GM10248 (cell line): ENCODE measurements around the gene GALNT2.

Source experiments
- CTCF ChIA-PET: fragments of 300-600 bp; sonication (Branson Sonifier 250); formaldehyde crosslinking; extraction: SDS; loops from one replicate; lab custom pipeline; 2021; ENCODE audit warnings: antibody characterized with exemption; lab: Yijun Ruan, JAX
- POLR2A ChIA-PET: fragments of 350-650 bp; sonication (Branson Sonifier 250); formaldehyde crosslinking; extraction: SDS; loops from one replicate; lab custom pipeline; 2020; ENCODE audit warnings: antibody characterized with exemption; lab: Yijun Ruan, JAX
- DNase-seq: peaks from one replicate; pipeline ENCODE4 v3.0.0; 2012; ENCODE audit errors: extremely low spot score
- TF ChIP-seq, protein P1 (sequence below): IDR thresholded peaks from 2 replicates; pipeline ENCODE4 v1.5.1; 2012; ENCODE audit warnings: mild to moderate bottlenecking, low read depth; ENCODE audit errors: extremely low read depth, missing control alignments, control extremely low read depth

Gene GALNT2

DNA sequence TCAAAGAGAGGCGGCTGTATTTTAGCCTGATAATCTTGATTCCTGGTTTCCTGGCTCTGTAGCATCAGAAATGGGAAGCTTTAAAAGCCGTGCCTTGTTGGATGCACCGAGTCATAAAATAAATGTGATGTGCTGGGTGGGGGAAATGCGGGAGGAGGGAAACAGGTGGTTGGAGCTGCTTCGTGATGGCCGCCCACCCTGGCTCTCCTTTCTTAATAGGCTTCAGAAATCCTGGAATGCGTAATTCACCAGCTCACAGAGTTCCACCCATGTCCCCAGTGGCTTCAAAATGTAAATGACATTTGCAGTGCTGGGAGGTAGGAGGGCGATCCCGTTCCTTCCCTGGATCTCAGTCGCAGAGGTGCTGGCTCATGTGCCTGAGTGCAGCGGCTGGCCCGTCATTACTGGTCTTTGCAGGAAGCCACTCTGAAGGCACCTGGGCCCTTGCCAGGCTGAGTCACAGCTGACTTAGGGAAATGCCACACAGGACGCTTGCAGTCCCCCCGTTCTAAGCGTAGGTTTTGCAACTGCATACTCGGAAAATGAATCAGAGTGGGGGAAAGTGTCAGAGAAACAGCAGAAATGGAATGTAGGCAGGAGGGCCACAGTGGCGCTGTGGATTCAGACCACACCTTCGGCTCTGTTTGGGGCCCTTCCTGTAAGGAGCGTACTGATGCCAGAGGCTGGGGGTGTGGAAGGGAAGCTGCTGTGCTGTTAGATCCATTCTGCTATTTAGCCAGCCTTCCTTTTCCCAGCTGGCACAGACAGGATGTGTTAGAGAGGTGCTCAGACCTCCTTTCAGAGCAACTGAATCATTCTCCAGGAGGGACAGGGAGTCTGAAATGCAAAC is 37.6 kb downstream of the GALNT2 start:
- peak; percentile 69 for DNase-seq
- CTCF ChIA-PET, result interaction anchor here (0.9 to 14.0 kb wide), 7 partner anchors 10 to 443 kb away, joined by 3 to 138 read pairs (median 4); no protein-coding TSS in a partner anchor
- POLR2A ChIA-PET, result interaction anchor here (1.4 kb wide), 1 partner anchor 19 kb away, joined by 4 read pairs; no protein-coding TSS in a partner anchor
- TF ChIP-seq, protein P1, sequence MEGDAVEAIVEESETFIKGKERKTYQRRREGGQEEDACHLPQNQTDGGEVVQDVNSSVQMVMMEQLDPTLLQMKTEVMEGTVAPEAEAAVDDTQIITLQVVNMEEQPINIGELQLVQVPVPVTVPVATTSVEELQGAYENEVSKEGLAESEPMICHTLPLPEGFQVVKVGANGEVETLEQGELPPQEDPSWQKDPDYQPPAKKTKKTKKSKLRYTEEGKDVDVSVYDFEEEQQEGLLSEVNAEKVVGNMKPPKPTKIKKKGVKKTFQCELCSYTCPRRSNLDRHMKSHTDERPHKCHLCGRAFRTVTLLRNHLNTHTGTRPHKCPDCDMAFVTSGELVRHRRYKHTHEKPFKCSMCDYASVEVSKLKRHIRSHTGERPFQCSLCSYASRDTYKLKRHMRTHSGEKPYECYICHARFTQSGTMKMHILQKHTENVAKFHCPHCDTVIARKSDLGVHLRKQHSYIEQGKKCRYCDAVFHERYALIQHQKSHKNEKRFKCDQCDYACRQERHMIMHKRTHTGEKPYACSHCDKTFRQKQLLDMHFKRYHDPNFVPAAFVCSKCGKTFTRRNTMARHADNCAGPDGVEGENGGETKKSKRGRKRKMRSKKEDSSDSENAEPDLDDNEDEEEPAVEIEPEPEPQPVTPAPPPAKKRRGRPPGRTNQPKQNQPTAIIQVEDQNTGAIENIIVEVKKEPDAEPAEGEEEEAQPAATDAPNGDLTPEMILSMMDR, result no peak

GRCh38 chr1:230105245-230105753 is 38.3 kb downstream of the GALNT2 start:
- TF ChIP-seq, protein P1, result no peak
- CTCF ChIA-PET, result interaction anchor here (1.1 to 14.0 kb wide), 4 partner anchors 9 to 256 kb away, joined by 3 to 138 read pairs (median 5); no protein-coding TSS in a partner anchor

DNA sequence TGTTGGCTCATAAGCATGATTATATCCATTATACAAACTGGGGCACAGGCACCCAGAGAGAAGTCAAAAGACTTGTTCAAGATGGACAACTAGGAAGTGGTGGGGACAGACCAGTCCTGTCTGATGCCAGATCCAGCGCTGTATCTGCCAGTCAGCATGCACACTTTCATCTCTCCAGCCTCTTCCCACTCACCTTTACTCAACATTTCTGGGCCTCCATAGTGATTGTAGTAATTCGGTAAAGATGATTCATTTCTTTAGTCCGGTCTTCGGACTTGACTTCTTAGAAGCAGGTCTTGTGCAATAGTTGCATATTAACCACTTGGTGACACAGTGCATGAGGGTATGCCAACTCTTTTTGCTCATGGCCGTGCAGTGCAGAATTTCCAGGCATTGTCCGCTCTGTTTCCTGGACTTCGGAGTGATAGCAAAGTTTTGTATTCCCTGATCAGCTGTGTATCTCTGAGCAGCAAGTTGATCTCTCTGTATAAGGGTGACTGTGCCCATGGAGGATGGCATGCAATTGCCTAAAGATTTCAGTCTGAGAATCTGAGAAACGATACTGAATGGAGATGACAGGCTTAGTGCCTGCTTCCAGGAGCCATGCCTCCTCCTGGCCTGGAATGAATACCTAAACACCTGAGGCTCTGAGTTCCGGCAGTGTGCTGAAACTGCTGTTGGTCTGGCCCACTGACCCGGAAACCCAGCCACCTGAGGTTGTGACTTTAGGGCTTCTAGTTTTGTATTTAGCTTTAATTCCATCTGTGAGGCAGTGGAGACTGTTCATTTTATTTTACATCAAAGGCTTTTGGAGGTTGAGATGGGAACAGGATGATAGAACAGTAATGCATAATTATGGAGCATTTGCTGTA is 39.0 kb downstream of the GALNT2 start:
- DNase-seq, result peak; percentile 64
- POLR2A ChIA-PET, result no interaction called here
- TF ChIP-seq, protein P1, result no peak
- CTCF ChIA-PET, result interaction anchor here (1.1 to 14.0 kb wide), 2 partner anchors 17 to 32 kb away, joined by 3 to 138 read pairs; no protein-coding TSS in a partner anchor

More at GRCh38 chr1:230105245-230105753, 38.3 kb downstream of the GALNT2 start:
- no peak for DNase-seq
- POLR2A ChIA-PET, result interaction anchor here (1.4 kb wide), 1 partner anchor 18 kb away, joined by 4 read pairs; no protein-coding TSS in a partner anchor

- TF ChIP-seq, protein P1, result no peak
- CTCF ChIA-PET, result interaction anchor here (0.9 to 14.0 kb wide), 4 partner anchors 9 to 18 kb away, joined by 3 to 138 read pairs (median 3); no protein-coding TSS in a partner anchor
- POLR2A ChIA-PET, result no interaction called here
- DNase-seq, result no peak
Measured at GRCh38 chr1:230107941-230108340, 40.9 kb downstream of the GALNT2 start.

DNA sequence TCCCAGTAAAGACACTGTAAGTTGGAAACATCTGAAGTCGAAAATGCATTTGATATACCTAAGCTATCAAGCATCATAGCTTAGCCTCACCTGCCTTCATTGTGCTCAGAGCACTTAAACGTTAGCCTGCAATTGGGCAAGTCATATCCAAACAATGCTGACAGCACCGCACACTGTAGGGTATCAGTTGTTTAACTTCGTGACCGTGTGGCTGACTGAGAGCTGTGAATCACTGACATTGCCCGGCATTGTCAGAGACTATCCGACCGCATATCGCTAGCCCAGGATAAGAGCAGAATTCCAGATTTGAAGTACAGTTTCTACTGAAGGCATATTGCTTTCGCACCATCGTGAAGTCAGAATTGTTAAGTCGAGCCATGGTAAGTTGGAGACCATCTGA is 41.5 kb downstream of the GALNT2 start:
- ChIA-PET POLR2A (no interaction called here), CTCF (interaction anchor here (0.9 to 14.0 kb wide), 3 partner anchors 9 to 19 kb away, joined by 3 to 138 read pairs (median 3); no protein-coding TSS in a partner anchor)
- no peak for DNase-seq
- TF ChIP-seq, protein P1, result no peak
